Occipital lobe (tissue), 2 donors: ENCODE data around the gene HABP2. TPM values are rescaled to one million over a fixed set of nuclear protein-coding genes. Genes with fewer than 3 reads are reported as not detected.

Source experiments
- DNase-seq: peaks from one replicate; lab custom pipeline; 2025; lab: John Stamatoyannopoulos, UW
- total RNA-seq: library from RNA; depleted of rRNA; stranded (reverse); fragments of >200 nt; gene quantifications from one replicate; pipeline ENCODE4 v1.2.3, GENCODE V29; 2014

The HABP2 gene
- total RNA-seq, 1 donor from 2014 or later: 0.31 TPM

GRCh38 chr10:113525713-113526112, 27.1 kb upstream of the HABP2 start:
- DNase-seq: no peak

GRCh38 chr10:113527211-113527906, 25.5 kb upstream of the HABP2 start:
- no peak for DNase-seq

GRCh38 chr10:113528876-113529275, 24.0 kb upstream of the HABP2 start:
- no peak for DNase-seq

GRCh38 chr10:113529575-113529974, 23.3 kb upstream of the HABP2 start:
- DNase-seq: no peak

GRCh38 chr10:113530476-113530875, 22.4 kb upstream of the HABP2 start:
- no peak for DNase-seq

GRCh38 chr10:113532724-113533123, 20.1 kb upstream of the HABP2 start:
- no peak for DNase-seq

GRCh38 chr10:113533801-113534200, 19.1 kb upstream of the HABP2 start:
- DNase-seq: no peak

GRCh38 chr10:113534423-113534822, 18.4 kb upstream of the HABP2 start:
- DNase-seq: no peak

GRCh38 chr10:113537672-113538071, 15.2 kb upstream of the HABP2 start:
- DNase-seq: no peak

GRCh38 chr10:113538151-113538550, 14.7 kb upstream of the HABP2 start:
- DNase-seq: no peak

- DNase-seq: peak; percentile 21
Observed at GRCh38 chr10:113539789-113540188, 13.1 kb upstream of the HABP2 start.

GRCh38 chr10:113540845-113541548, 11.9 kb upstream of the HABP2 start:
- no peak for DNase-seq

- DNase-seq: no peak
Observed at GRCh38 chr10:113541549-113541927, 11.3 kb upstream of the HABP2 start.

- DNase-seq: no peak
Observed at GRCh38 chr10:113543107-113543955, 9.5 kb upstream of the HABP2 start.

- no peak for DNase-seq
Observed at GRCh38 chr10:113544392-113544791, 8.5 kb upstream of the HABP2 start.

GRCh38 chr10:113547426-113547825, 5.4 kb upstream of the HABP2 start:
- DNase-seq: no peak

- DNase-seq: no peak
Observed at GRCh38 chr10:113549856-113550255, 3.0 kb upstream of the HABP2 start.

GRCh38 chr10:113550365-113550764, 2.5 kb upstream of the HABP2 start:
- DNase-seq: no peak

- DNase-seq: no peak
Observed at GRCh38 chr10:113552014-113552413, 839 bp upstream of the HABP2 start.

GRCh38 chr10:113553149-113553548, 296 bp downstream of the HABP2 start:
- DNase-seq: no peak

GRCh38 chr10:113554214-113554613, 1.4 kb downstream of the HABP2 start:
- DNase-seq: no peak

- no peak for DNase-seq
Observed at GRCh38 chr10:113555245-113555644, 2.4 kb downstream of the HABP2 start.
